NCI-H82 treated with DMSO at 0.1 percent for 48 hours (cell line): ENCODE results near the gene ITIH1.

ENCODE experiments used
- DNase-seq: peaks from one replicate; lab custom pipeline; 2025; ENCODE audit not compliant: unreplicated experiment; lab: John Stamatoyannopoulos, UW

ITIH1 gene

GRCh38 chr3:52788890-52789745 is 11.7 kb downstream of the ITIH1 start:
- no peak for DNase-seq

GRCh38 chr3:52789746-52790040 is 12.3 kb downstream of the ITIH1 start:
- DNase-seq = no peak

- no peak for DNase-seq
Observed at GRCh38 chr3:52790337-52790736, 12.9 kb downstream of the ITIH1 start.

- DNase-seq = no peak
Observed at GRCh38 chr3:52790741-52791140, 13.3 kb downstream of the ITIH1 start.

- DNase-seq = no peak
Observed at GRCh38 chr3:52791366-52791765, 14.0 kb downstream of the ITIH1 start.

- DNase-seq = no peak
Observed at GRCh38 chr3:52791928-52792327, 14.5 kb downstream of the ITIH1 start.

- no peak for DNase-seq
Observed at GRCh38 chr3:52792413-52792812, 15.0 kb downstream of the ITIH1 start.

- no peak for DNase-seq
Observed at GRCh38 chr3:52792961-52793695, 15.7 kb downstream of the ITIH1 start.

GRCh38 chr3:52793702-52794611 is 16.6 kb downstream of the ITIH1 start:
- no peak for DNase-seq

- DNase-seq = no peak
Observed at GRCh38 chr3:52794612-52795099, 17.3 kb downstream of the ITIH1 start, which contains the start of gene ITIH3. Gene ITIH3 (plus strand): TSS chr3:52794796. CDS start chr3:52794804, 8 bp downstream.

- DNase-seq = no peak
Observed at GRCh38 chr3:52795298-52795900, 18.0 kb downstream of the ITIH1 start.

GRCh38 chr3:52796411-52796810 is 19.0 kb downstream of the ITIH1 start:
- DNase-seq = no peak

GRCh38 chr3:52798376-52798977 is 21.1 kb downstream of the ITIH1 start:
- DNase-seq = no peak

- no peak for DNase-seq
Observed at GRCh38 chr3:52798978-52799476, 21.6 kb downstream of the ITIH1 start.

- no peak for DNase-seq
Observed at GRCh38 chr3:52800079-52800478, 22.7 kb downstream of the ITIH1 start.

GRCh38 chr3:52801839-52802238 is 24.4 kb downstream of the ITIH1 start:
- no peak for DNase-seq

GRCh38 chr3:52805270-52806039 is 28.1 kb downstream of the ITIH1 start:
- DNase-seq = no peak

- no peak for DNase-seq
Observed at GRCh38 chr3:52809149-52809548, 31.8 kb downstream of the ITIH1 start.

- DNase-seq = no peak
Observed at GRCh38 chr3:52809662-52810377, 32.4 kb downstream of the ITIH1 start.
